ENCODE results near the gene CCDC183. TPM values are rescaled to one million over a fixed set of nuclear protein-coding genes. Genes with fewer than 3 reads are reported as not detected.
"Not testable (repeated sequence)": the region's sequence is repeated elsewhere in the genome, so short reads cannot be mapped to it uniquely, and the experiment has no call there.

Gene CCDC183
- total RNA-seq, 1 donor from 2014 or later: 0.52 TPM

- Mint-ChIP-seq H3K27me3 (ENCODE audit: insufficient read depth) (peaks cover 19% of the 10 kb centered on the region), H3K4me1 (ENCODE audit: low read depth) (peaks cover 10% of the 10 kb centered on the region)
- not testable (repeated sequence) for H3K4me3 Mint-ChIP-seq; DNase-seq (ENCODE audit: low spot score); H3K9me3 Mint-ChIP-seq; H3K27ac Mint-ChIP-seq; H3K36me3 Mint-ChIP-seq (ENCODE audit: low read depth)
- intact Hi-C loops (cut with micrococcal nuclease): loop anchor here (10.0 kb wide), 2 partner anchors 558 to 652 kb away; partner anchors contain the start of genes NSMF and QSOX2
These were observed 6.9 kb downstream of the CCDC183 start for GRCh38 chr9:136803009-136803550.

DNA sequence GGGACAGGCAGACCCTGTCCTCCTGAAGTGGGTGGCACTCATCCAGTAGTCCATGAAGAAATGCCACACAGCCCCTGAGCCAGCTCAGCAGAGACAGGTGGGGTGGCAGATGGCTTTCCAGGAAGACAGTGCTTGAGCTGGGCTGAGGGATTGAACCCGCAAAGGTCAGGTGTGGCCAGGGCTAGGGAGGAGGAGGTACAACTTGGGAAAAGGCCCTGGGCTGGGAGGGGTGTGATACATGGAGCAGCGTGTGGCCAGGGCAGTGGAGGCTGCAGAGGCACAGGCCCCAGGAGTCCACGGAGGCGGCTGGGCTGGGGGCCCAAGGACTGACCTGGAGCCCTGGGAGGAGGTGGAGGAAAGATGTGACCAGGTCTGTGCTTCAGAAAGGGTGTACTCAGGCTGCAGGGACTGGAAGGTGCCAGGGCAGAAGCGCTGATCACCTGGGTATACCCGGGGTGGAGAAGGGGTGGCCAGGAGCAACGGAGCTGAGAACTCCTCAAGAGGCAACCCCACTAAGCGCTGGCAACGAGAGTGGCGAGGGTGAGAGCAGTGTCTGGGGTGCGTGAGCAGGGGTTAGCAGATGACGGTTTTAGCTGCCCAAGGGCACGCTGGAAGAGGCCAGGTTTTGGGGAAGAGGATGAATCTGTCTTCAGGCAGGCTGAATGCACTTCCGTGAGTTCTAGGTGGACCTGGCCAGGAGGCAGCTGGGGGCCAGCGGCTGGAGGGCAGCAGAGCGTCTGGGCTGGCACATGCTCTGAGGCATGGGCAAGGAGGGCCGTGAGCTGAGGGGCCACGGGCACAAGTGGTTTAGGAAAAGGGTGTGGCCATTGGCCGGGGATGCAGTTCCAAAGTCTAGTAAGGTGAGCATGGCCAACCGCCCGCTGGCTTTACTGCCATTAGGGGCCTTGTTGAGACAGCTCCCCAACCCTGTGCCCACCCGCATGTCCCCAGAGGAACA, 7.7 kb downstream of the CCDC183 start:
- H3K9me3 Mint-ChIP-seq: no peaks in the 10 kb centered on the region
- no peak for DNase-seq (ENCODE audit: low spot score)
- peaks cover 7% of the 10 kb centered on the region for H3K36me3 Mint-ChIP-seq (ENCODE audit: low read depth)
- intact Hi-C loops (cut with micrococcal nuclease): loop anchor here (10.0 kb wide), 2 partner anchors 559 to 651 kb away; partner anchors contain the start of genes NSMF and QSOX2
- peaks cover 13% of the 10 kb centered on the region for H3K4me1 Mint-ChIP-seq (ENCODE audit: low read depth)
- peaks cover 17% of the 10 kb centered on the region for H3K27me3 Mint-ChIP-seq (ENCODE audit: insufficient read depth)
- no peak overlapping the region for H3K4me3 Mint-ChIP-seq
- no peak overlapping the region for H3K27ac Mint-ChIP-seq

DNA sequence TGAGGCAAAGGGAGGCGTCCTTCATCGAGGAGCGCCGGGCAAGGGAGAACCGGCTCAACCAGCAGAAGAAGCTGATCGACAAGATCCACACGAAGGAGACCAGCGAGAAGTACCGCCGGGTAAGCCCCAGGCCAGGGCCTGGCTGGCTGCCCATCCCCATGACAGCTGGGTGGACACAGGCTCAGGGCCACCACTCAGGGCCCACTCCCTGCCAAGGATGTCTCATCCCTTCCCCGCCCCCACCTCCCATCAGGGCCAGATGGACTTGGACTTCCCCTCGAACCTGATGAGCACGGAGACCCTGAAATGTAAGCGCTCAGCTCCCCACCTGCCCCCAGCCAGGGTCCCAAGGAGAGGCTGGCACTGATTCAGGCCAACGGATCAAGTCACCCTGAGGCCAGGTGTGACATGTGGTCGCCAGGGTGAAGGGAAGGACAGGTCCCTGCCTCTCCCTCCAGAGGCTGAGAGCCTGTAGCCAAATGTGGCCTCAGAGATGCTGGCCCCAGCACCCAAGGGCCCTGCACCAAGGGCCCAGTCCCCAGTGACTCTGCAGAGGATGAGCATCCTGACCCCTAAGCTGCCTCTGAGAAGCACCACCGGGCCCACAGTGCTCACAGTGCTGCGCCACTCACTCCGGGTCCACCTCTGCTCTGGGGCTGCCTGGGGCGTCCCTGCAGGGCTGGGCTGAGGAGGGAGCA, 8.5 kb downstream of the CCDC183 start:
- DNase-seq (ENCODE audit: low spot score): no peak
- H3K27me3 Mint-ChIP-seq (ENCODE audit: insufficient read depth): peaks cover 17% of the 10 kb centered on the region
- H3K4me1 Mint-ChIP-seq (ENCODE audit: low read depth): peaks cover 21% of the 10 kb centered on the region
- no peak overlapping the region for H3K4me3 Mint-ChIP-seq
- peaks cover 11% of the 10 kb centered on the region for H3K36me3 Mint-ChIP-seq (ENCODE audit: low read depth)
- H3K9me3 Mint-ChIP-seq: no peaks in the 10 kb centered on the region
- intact Hi-C loops (cut with micrococcal nuclease): loop anchor here (10.0 kb wide), 2 partner anchors 560 to 650 kb away; partner anchors contain the start of genes NSMF and QSOX2
- no peak overlapping the region for H3K27ac Mint-ChIP-seq

DNA sequence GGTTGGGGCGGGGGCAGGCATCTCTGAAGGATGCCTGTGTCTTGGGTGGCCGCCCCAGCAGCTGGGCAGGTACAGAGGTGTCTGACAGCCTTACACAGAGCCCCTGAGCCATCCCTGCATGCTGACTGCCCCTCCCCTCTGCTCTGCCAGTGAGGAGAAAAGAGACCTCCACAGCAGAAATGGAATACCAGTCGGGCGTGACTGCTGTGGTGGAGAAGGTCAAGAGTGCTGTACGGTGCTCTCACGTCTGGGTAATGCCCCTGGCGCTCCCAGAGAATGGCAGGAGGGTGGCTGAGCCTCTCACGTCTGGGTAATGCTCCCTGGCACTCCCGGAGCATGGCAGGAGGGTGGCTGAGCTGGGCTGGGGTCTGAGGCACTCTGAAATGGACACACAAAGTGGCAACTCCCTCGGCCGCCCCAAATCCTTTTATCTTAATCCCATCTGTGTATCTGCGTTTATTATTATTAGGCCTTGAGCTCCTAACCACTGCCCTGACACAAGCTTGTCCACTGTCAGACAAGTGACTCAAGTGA, 9.1 kb downstream of the CCDC183 start:
- H3K9me3 Mint-ChIP-seq: no peaks in the 10 kb centered on the region
- no peak overlapping the region for H3K27ac Mint-ChIP-seq
- DNase-seq (ENCODE audit: low spot score): no peak
- peak overlapping the region; percentile 59 for H3K4me3 Mint-ChIP-seq
- H3K36me3 Mint-ChIP-seq (ENCODE audit: low read depth): peaks cover 17% of the 10 kb centered on the region
- intact Hi-C loops (cut with micrococcal nuclease): loop anchor here (10.0 kb wide), 2 partner anchors 560 to 650 kb away; partner anchors contain the start of genes NSMF and QSOX2
- peaks cover 13% of the 10 kb centered on the region for H3K27me3 Mint-ChIP-seq (ENCODE audit: insufficient read depth)
- peaks cover 25% of the 10 kb centered on the region for H3K4me1 Mint-ChIP-seq (ENCODE audit: low read depth)

DNA sequence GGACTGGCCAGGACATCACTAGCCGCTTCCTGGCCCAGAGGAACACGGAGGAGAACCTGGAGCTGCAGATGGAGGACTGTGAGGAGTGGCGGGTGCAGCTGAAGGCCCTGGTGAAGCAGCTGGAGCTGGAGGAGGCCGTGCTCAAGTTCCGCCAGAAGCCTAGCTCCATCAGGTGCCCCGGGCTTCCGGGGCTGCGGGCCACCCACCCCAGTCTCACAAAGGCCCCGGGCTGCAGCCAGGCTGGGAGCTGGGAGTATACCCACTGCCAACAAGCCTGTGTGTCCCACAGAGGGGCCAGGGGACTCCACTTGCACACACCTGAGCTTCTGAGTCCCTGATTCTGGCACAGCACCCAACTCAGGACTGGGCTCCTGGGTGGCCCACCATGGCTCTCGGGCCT, 9.9 kb downstream of the CCDC183 start:
- H3K36me3 Mint-ChIP-seq (ENCODE audit: low read depth): peaks cover 19% of the 10 kb centered on the region
- intact Hi-C loops (cut with micrococcal nuclease): loop anchor here (2.0 to 10.0 kb wide), 4 partner anchors 15 to 649 kb away; partner anchors contain the start of genes AJM1, NSMF, QSOX2 and TMEM141
- peak overlapping the region; percentile 85 for H3K4me3 Mint-ChIP-seq

GRCh38 chr9:136806631-136807201, 10.6 kb downstream of the CCDC183 start:
- DNase-seq (ENCODE audit: low spot score): no peak
- Mint-ChIP-seq H3K27me3 (ENCODE audit: insufficient read depth) (peaks cover 4% of the 10 kb centered on the region), H3K27ac (peak overlapping the region; percentile 90), H3K36me3 (ENCODE audit: low read depth) (peaks cover 20% of the 10 kb centered on the region), H3K4me1 (ENCODE audit: low read depth) (peaks cover 22% of the 10 kb centered on the region), H3K4me3 (peak overlapping the region; percentile 85), H3K9me3 (no peaks in the 10 kb centered on the region)
- intact Hi-C loops (cut with micrococcal nuclease): loop anchor here (1.0 to 10.0 kb wide), 7 partner anchors 16 to 648 kb away; partner anchors contain the start of genes AJM1, FBXW5, NSMF and PAXX

More for the DNA sequence above, 9.9 kb downstream of the CCDC183 start:
- DNase-seq (ENCODE audit: low spot score): no peak
- Mint-ChIP-seq H3K27ac (no peak overlapping the region), H3K9me3 (no peaks in the 10 kb centered on the region), H3K27me3 (ENCODE audit: insufficient read depth) (peaks cover 8% of the 10 kb centered on the region), H3K4me1 (ENCODE audit: low read depth) (peaks cover 20% of the 10 kb centered on the region)

DNA sequence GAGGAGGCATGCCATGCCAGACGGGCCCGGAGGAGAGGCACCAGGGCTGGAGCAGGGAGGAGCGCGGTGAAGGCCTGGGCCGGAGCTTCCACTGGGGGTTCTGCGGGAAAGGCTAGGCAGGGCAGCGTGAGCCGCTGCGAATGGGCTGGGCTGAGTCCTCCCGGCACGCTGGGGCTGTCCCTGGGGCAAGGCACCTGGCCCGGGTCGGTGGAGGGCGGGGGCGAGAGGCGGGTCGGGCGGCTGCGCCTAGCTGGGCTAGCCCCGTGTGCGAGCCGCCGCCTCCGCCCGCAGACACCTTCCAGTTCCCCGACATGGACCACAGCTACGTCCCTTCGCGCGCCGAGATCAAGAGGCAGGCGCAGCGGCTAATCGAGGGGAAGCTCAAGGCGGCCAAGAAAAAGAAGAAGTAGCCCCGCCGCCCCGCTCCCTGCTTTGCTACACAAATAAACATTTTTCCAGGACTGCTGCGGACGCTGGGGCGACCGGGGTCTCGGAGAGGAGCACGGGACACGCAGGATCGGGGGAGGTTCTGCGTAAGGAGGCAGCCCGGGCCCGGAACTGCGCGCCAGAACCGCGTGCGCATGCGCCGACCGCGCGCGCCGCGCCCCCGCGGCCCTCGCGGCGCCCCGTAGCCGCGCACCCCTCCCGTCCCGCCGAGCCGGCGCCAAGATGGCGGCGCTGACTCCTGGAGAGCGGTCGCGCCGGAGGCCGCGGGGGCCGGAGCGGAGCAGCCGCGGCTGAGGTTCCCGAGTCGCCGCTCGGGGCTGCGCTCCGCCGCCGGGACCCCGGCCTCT, 11.3 kb downstream of the CCDC183 start, which contains the start of gene RABL6:
TSS of gene RABL6 (plus strand) at position 668 of the 794 bp plus-strand sequence. CDS start 249 bp downstream, outside the sequence.
- Mint-ChIP-seq H3K4me1 (ENCODE audit: low read depth) (peaks cover 28% of the 10 kb centered on the region), H3K27ac (peak within 1 kb of the TSS; percentile 90), H3K4me3 (peak within 1 kb of the TSS; percentile 85), H3K36me3 (ENCODE audit: low read depth) (peaks cover 20% of the 10 kb centered on the region), H3K27me3 (ENCODE audit: insufficient read depth) (peaks cover 4% of the 10 kb centered on the region), H3K9me3 (no peaks in the 10 kb centered on the region)
- intact Hi-C loops (cut with micrococcal nuclease): loop anchor here (1.0 to 10.0 kb wide), 7 partner anchors 17 to 647 kb away; partner anchors contain the start of genes AJM1, FBXW5, NSMF and PAXX
- peak; percentile 82 for DNase-seq (ENCODE audit: low spot score)

DNA sequence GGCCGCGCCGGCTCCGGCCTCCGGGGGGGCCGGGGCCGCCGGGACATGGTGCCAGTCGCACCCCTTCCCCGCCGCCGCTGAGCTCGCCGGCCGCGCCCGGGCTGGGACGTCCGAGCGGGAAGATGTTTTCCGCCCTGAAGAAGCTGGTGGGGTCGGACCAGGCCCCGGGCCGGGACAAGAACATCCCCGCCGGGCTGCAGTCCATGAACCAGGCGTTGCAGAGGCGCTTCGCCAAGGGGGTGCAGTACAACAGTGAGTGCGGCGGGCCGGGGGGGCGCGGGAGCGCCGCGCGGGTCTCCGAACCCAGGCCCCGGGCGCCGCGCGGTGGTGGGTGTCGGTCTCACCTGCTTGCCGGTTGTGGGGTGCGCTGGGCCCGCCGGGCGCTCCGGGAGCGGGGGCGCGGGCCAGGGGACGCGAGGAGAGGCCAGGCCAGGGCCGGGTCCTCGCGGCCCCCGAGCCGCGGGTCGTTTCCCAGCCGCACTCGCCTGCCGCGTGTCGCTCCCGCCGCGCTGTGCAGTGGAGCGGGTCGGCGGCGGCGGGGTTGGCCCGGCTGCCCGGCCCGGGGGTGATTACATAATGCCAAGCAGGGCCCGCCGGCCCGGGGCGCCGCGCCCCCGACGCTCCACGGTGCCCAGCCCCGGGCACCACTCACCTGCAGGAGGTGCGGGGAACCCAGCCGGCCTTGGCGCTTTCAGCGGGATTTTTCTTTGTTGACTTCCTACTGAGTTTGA, 12.1 kb downstream of the CCDC183 start:
- peaks cover 4% of the 10 kb centered on the region for H3K27me3 Mint-ChIP-seq (ENCODE audit: insufficient read depth)
- peaks cover 26% of the 10 kb centered on the region for H3K36me3 Mint-ChIP-seq (ENCODE audit: low read depth)
- H3K27ac Mint-ChIP-seq: peak overlapping the region; percentile 55
- H3K4me3 Mint-ChIP-seq: peak overlapping the region; percentile 83
- DNase-seq (ENCODE audit: low spot score): peak; percentile 33
- H3K4me1 Mint-ChIP-seq (ENCODE audit: low read depth): peaks cover 35% of the 10 kb centered on the region
- no peaks in the 10 kb centered on the region for H3K9me3 Mint-ChIP-seq
- intact Hi-C loops (cut with micrococcal nuclease): loop anchor here (10.0 kb wide), 2 partner anchors 563 to 647 kb away; partner anchors contain the start of genes NSMF and QSOX2

- no peak for DNase-seq (ENCODE audit: low spot score)
- Mint-ChIP-seq H3K27ac (peak overlapping the region; percentile 36), H3K4me1 (ENCODE audit: low read depth) (peaks cover 38% of the 10 kb centered on the region), H3K36me3 (ENCODE audit: low read depth) (peaks cover 31% of the 10 kb centered on the region), H3K9me3 (no peaks in the 10 kb centered on the region), H3K27me3 (ENCODE audit: insufficient read depth) (peaks cover 3% of the 10 kb centered on the region), H3K4me3 (peak overlapping the region; percentile 83)
- intact Hi-C loops (cut with micrococcal nuclease): loop anchor here (10.0 kb wide), 2 partner anchors 564 to 646 kb away; partner anchors contain the start of genes NSMF and QSOX2
These were observed 12.6 kb downstream of the CCDC183 start for GRCh38 chr9:136808806-136809158.

GRCh38 chr9:136814725-136815421, 18.7 kb downstream of the CCDC183 start:
- Mint-ChIP-seq H3K4me3 (no peak overlapping the region), H3K27me3 (ENCODE audit: insufficient read depth) (no peaks in the 10 kb centered on the region), H3K27ac (no peak overlapping the region), H3K4me1 (ENCODE audit: low read depth) (peaks cover 38% of the 10 kb centered on the region), H3K9me3 (no peaks in the 10 kb centered on the region), H3K36me3 (ENCODE audit: low read depth) (peaks cover 35% of the 10 kb centered on the region)
- no peak for DNase-seq (ENCODE audit: low spot score)
- intact Hi-C loops (cut with micrococcal nuclease): no loop called here
